ENCODE data around the gene ZC3H12C.

Gene ZC3H12C

DNA sequence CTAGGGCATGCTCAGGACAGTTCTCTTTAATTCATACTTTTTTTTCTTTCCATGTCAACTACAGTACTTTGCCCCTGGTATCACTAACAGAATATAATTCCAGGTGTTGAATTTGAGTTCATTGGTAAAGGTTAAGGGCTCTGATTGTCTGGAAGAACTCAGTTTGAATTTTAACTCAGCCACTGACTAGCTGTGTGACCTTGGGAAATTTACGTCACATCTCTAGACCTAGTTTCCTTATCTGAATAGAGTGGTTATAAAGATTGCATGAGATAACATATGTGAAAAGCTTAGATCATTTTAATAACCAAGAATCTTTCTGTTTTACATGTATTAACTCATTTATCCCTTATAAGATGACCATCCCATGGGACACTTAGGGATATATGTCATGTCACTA lies 15.8 kb upstream of the ZC3H12C start:
- no peak for DNase-seq (ENCODE audit: low read depth in 2 of 2)

DNA sequence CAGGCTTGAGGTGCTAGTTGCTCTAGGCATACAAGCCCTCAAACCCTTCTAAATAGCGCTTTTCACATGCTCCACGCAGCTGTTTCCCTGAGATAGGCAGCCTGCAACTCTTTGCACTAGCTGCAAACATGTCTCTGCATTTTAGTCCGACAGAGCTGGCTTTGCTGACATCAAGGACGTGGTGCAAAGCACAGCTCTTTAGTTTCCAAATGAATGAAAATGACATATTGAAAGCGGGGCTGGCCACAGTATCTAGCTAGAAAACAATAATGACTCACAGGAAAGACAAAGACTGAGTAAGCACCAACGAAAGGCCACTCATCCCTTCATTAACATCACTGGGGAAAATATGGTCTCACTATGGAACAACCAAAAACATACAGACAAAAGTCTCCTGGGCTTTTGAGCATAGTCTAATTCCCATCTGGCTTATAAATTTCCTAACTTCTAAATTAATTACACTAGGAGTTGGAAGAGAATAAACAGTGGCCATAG lies 15.3 kb upstream of the ZC3H12C start:
- DNase-seq (ENCODE audit: low read depth in 2 of 2): no peak

GRCh38 chr11:110078923-110079544 lies 14.2 kb upstream of the ZC3H12C start:
- DNase-seq (ENCODE audit: low read depth in 2 of 2): no peak

DNA sequence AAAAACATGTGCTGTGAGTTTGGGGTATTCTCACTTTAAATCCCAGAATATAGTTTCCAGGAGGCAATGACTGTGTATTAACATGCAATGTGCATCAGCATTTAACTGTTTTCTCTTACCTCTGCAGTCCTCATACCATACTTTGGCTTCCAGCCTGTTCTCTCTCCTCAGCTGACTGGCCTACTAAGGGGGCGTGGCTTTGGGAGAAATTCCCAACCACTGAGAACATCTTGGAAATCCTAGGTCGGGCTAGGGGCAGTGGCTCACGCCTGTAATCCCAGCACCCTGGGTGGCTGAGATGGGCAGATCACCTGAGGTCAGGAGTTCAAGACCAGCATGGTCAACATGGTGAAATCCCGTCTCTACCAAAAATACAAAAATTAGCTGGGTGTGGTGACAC lies 13.5 kb upstream of the ZC3H12C start:
- no peak for DNase-seq (ENCODE audit: low read depth in 2 of 2)

DNA sequence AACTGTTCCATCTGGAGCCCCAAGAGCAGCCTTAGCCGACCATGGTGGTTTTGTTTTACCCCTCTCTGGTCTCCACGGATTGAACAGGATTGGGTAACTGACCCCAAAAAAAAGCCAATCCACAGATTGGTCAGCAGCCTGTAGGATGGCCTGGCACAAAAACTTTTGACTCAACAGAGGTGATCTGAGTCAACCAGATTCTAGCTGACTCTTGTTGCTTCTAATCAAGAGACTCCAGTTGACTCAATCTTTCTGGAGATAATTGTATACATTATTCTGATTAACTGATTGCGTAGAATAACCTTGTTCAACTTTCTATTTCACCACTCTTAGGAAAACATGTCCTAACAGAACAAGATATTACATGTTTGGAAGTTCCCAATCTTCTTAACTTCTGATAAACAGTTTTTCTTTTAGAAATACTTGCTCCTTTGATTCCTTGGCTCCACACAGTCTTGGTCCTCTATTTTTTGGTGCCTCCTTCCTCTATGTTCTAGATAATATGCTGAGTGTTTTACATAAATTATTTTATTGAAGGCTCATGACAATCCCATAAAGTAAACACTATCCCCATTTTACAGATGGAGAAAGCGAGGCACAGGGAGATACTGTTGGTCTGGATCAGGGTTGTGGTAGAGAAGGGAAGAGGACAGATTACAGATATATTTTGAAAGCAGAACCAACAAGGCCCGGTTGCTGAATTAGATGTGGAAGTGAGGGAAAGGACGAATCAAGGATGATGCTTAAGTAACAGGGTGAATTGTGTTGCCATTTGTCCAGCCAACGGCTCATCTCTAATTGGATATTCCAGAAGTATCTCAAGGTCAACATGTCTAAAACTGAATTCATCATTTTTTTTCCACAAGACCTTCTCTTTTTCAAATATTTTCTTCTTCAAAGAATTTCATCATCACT lies 11.5 kb upstream of the ZC3H12C start:
- no peak for DNase-seq (ENCODE audit: low read depth in 2 of 2)

- DNase-seq (ENCODE audit: low read depth in 2 of 2): no peak
These were observed 10.3 kb upstream of the ZC3H12C start for GRCh38 chr11:110082899-110083298.

- DNase-seq (ENCODE audit: low read depth in 2 of 2): no peak
These were observed 7.8 kb upstream of the ZC3H12C start for GRCh38 chr11:110085255-110085838.

GRCh38 chr11:110086892-110087309 lies 6.3 kb upstream of the ZC3H12C start:
- no peak for DNase-seq (ENCODE audit: low read depth in 2 of 2)

GRCh38 chr11:110087812-110088534 lies 5.2 kb upstream of the ZC3H12C start:
- no peak for DNase-seq (ENCODE audit: low read depth in 2 of 2)

DNA sequence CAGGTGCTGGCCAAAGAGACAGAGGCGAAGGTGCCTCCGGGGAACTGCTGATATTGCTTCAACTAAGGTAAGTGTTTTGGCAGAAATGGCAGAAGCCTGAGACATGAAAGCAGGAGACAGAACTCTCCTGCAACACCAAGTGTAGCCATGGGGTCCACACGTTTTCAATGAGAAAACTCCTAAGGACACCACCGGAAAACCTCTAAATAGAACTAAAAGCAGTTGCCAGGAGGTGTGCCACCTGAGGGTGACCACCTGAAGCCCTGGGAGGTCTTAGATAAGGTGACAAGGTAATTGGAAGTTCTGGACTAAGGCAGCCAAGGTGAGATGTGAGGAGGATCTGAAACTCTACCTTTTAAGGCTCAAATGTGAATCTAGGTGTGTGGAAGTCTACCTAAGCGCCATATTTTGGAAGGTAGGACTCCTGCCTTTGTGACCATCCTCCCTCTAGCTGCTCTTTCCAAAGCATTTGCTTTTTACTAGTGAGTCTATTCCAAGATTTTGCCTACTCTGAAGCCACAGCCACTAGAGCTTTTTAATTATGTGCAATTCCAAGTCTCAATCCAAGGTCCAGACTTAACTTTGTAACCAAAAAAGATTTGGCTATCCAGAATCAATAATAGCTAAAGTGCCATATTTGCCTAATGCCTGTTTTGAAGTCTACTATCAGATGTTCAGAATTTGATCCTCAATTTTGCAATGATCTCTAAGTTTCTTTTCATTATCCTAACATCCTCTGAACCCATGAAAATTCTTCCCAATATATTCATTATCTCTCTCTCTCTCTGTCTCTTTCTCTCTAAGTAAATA lies 4.5 kb upstream of the ZC3H12C start:
- no peak for DNase-seq (ENCODE audit: low read depth in 2 of 2)

GRCh38 chr11:110089617-110090282 lies 3.4 kb upstream of the ZC3H12C start:
- no peak for DNase-seq (ENCODE audit: low read depth in 2 of 2)

- no peak for DNase-seq (ENCODE audit: low read depth in 2 of 2)
These were observed 2.6 kb upstream of the ZC3H12C start for GRCh38 chr11:110090466-110091026.

- DNase-seq (ENCODE audit: low read depth in 2 of 2): no peak
These were observed 1.1 kb upstream of the ZC3H12C start for GRCh38 chr11:110092111-110092514.

DNA sequence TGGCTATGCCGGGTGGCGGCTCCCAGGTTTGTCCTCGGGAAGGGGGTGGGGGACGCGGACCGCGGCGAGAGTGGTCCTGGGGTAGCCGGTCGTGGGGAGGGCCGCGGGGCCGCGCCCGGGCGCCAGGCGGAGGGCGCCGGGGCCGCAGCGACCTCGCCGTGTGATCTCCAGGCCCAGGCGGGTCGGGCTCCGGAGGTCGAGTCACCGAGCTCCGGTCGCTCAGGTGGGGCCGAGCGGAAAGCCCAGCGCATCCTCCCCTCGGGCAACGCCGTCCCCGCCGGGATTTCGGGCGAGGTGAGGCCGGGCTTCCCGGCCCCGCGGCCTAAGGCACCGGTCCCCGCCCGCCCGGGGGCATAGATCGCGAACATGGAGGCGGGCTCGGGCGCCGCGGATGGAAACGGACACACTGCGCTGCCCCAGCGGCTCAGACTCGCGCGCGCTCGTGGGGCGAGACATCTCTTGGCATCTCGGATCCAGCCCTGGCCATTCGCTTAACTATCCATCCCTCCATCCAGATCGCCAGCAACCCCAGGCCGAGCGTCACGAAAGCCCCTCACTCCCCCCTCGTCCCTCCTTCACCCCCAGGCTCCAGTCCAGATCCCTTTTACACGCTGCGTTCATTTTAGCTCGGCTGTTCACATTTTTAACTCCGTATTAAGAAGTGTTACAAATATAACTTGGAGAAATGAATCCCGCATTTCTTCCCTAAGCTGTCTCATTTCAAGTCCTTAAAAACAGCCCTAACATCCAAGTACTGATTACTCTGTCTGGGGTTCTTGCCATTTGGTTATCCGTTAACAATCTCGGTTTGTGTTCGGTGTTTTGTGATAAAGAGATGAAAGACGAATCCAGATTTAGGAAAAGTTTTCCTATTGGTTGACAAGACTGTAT lies 460 bp downstream of the ZC3H12C start:
- no peak for DNase-seq (ENCODE audit: low read depth in 2 of 2)

- no peak for DNase-seq (ENCODE audit: low read depth in 2 of 2)
These were observed 1.4 kb downstream of the ZC3H12C start for GRCh38 chr11:110094298-110095285.

- DNase-seq (ENCODE audit: low read depth in 2 of 2): no peak
These were observed 2.4 kb downstream of the ZC3H12C start for GRCh38 chr11:110095554-110095953.

- DNase-seq (ENCODE audit: low read depth in 2 of 2): no peak
These were observed 3.3 kb downstream of the ZC3H12C start for GRCh38 chr11:110096496-110096895.

DNA sequence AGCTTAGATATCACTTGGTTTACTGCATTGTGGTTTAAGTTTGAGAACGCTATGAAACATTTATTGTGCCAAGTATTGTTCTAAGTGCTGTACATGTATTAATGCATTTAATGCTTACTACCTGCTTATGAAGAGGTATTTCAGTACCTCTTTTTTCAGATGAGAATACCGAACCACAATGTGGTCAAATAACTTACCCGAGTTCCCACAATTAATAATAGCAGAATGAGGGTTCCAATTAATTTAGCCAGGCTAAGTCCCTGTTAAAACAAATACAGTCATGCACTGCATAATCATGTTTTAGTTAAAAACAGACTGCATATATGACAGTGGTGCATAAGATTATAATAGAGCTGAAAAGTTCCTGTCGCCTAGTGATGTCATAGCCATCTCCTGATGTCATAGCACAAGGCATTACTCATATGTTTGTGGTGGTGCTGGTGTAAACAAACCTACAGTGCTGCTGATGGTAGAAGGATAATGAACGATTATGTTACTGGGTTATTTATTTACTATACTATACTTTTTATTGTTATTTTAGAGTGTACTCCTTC lies 4.3 kb downstream of the ZC3H12C start:
- DNase-seq (ENCODE audit: low read depth in 2 of 2): no peak

All from stimulated activated CD8-positive, alpha-beta memory T cell treated with anti-CD3 and anti-CD28 coated beads, Interleukin-7, amount 100 ng/mL, for 1 hour (primary cell).